ENCODE data around the gene SPIN1. TPM values are rescaled to one million over a fixed set of nuclear protein-coding genes. Genes with fewer than 3 reads are reported as not detected.

SPIN1 gene
- total and polyA plus RNA-seq, 8 donors = 17.8 to 53.4 (median 28.8) TPM

DNA sequence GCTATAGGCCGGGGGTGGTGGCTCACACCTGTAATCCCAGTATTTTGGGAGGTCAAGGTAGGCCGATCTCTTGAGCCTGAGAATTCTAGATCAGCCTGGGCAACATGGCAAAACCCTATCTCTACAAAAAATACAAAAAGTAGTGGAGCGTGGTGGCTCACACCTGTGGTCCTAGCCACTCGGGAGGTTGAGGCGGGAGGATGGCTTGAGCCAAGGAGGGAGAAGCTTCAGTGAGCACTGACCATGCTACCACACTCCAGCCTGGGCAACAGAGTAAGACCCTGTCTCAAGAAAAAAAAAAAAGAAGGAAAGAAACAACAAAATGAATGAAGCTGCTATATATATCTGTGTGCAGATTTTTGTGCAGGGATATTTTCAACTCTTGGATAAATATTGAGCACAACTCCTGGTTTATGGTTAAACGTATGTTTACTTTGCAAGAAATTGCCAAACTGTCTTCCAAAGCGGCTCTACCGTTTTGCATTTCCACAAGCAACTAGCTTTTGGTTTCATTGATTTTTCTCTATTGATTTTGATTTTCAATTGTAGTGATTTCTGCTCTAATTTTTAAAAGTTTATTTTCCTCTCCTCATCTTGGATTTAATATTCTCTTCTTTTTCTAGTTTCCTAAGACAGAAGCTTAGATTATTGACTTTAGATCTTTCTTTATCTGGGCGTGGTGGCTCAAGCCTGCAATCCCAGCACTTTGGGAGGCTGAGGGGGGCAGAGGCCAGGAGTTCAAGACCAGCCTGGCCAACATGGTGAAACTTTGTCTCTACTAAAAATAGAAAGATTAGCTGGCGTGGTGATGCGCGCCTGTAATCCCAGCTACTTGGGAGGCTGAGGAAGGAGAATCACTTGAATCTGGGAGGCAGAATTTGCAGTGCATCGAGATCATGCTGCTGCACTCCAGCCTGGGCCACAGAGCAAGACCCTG, 49.2 kb downstream of the SPIN1 start:
- no peak for FAIRE-seq
- ATAC-seq = no peak
- intact Hi-C loops (cut with DNase I) = no loop called here
- Histone ChIP-seq H3K4me1 (peaks cover 0 to 4% (median 0%) of the 10 kb centered on the region in 3 donors), H3K27me3 (no peaks in the 10 kb centered on the region), H3K36me3 (peaks cover 0 to 10% (median 0%) of the 10 kb centered on the region in 3 donors), H3K9me3 (no peaks in the 10 kb centered on the region), H3K4me3 (no peak overlapping the region), H3K27ac (no peak overlapping the region)
- 82 to 85% methylated on average over 13 of the region's 13 CpGs for WGBS, 2 donors
- DNase-seq = no peak
- TF ChIP-seq, protein P1, sequence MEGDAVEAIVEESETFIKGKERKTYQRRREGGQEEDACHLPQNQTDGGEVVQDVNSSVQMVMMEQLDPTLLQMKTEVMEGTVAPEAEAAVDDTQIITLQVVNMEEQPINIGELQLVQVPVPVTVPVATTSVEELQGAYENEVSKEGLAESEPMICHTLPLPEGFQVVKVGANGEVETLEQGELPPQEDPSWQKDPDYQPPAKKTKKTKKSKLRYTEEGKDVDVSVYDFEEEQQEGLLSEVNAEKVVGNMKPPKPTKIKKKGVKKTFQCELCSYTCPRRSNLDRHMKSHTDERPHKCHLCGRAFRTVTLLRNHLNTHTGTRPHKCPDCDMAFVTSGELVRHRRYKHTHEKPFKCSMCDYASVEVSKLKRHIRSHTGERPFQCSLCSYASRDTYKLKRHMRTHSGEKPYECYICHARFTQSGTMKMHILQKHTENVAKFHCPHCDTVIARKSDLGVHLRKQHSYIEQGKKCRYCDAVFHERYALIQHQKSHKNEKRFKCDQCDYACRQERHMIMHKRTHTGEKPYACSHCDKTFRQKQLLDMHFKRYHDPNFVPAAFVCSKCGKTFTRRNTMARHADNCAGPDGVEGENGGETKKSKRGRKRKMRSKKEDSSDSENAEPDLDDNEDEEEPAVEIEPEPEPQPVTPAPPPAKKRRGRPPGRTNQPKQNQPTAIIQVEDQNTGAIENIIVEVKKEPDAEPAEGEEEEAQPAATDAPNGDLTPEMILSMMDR (IDR thresholded peaks at IDR 0.05) = no peak

GRCh38 chr9:88438811-88439210, 50.6 kb downstream of the SPIN1 start:
- DNase-seq = no peak
- FAIRE-seq = no peak
- 86 to 89% methylated on average over 3 of the region's 3 CpGs for WGBS, 2 donors
- Histone ChIP-seq H3K27ac (no peak overlapping the region), H3K9me3 (no peaks in the 10 kb centered on the region), H3K4me1 (peaks cover 0 to 4% (median 0%) of the 10 kb centered on the region in 3 donors), H3K4me3 (no peak overlapping the region), H3K36me3 (peaks cover 0 to 2% (median 0%) of the 10 kb centered on the region in 3 donors), H3K27me3 (no peaks in the 10 kb centered on the region)
- intact Hi-C loops (cut with DNase I) = no loop called here
- TF ChIP-seq, protein P1 (IDR thresholded peaks at IDR 0.05) = no peak
- no peak for ATAC-seq

- FAIRE-seq (peak; percentile 37), DNase-seq (no peak), ATAC-seq (no peak)
- Histone ChIP-seq H3K27ac (no peak overlapping the region), H3K4me1 (peaks cover 0 to 4% (median 0%) of the 10 kb centered on the region in 3 donors), H3K9me3 (no peaks in the 10 kb centered on the region), H3K36me3 (no peaks in the 10 kb centered on the region), H3K27me3 (no peaks in the 10 kb centered on the region), H3K4me3 (no peak overlapping the region)
- WGBS, 2 donors = 97 to 98% methylated on average over 15 of the region's 15 CpGs
- intact Hi-C loops (cut with DNase I) = no loop called here
- TF ChIP-seq, protein P1 (IDR thresholded peaks at IDR 0.05) = no peak
These were observed 53.2 kb downstream of the SPIN1 start for GRCh38 chr9:88441301-88442007.

DNA sequence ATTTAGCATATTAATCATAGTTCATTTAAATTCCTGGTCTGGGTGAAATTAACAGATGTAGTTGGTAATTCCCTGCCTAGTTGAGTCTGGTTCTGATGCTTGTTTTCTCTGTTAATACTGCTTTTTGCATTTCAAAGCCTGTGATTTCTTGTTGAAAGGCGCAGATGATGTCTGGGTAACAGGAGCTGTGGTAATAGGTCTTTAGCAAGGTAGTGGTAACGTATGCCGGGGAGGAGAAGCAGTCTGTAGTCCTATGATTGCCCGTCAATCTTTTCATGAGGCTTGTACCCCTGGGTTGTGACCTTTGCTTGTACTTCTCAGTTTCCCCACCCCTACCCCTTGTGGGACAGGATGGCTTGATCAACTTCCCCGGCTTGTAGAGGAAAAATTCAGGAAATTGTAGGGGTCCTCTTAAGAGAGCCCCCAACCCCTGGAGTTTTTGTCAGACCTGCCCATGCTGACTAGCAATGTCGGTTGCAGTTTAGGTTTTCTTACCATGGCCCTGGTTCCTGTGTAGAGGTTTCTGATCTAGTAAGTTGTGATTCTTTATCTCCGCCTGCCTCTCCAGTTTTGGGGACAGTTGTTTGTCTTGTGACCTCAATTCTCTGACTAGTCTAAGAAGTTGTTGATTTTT, 55.4 kb downstream of the SPIN1 start:
- ATAC-seq = no peak
- TF ChIP-seq, protein P1 (IDR thresholded peaks at IDR 0.05) = no peak
- intact Hi-C loops (cut with DNase I) = no loop called here
- WGBS, 2 donors = 95% methylated on average over 7 of the region's 7 CpGs
- no peak for DNase-seq
- no peaks in the 10 kb centered on the region for H3K9me3 ChIP-seq
- no peaks in the 10 kb centered on the region for H3K36me3 ChIP-seq
- H3K27ac ChIP-seq = no peak overlapping the region
- H3K4me3 ChIP-seq = no peak overlapping the region
- no peaks in the 10 kb centered on the region for H3K27me3 ChIP-seq
- H3K4me1 ChIP-seq = peaks cover 0 to 7% (median 5%) of the 10 kb centered on the region in 3 donors
- FAIRE-seq = no peak
